ENCODE measurements around the gene ADH4. TPM values are rescaled to one million over a fixed set of nuclear protein-coding genes. Genes with fewer than 3 reads are reported as not detected.

Gene ADH4
- polyA plus RNA-seq, 1 donor (not counting 4 experiments of a cell fraction or from before 2014, with no cell fraction given): not detected

GRCh38 chr4:99180382-99181070, 36.4 kb upstream of the ADH4 start:
- Histone ChIP-seq H3K27ac (ENCODE audit: control insufficient read depth, insufficient read depth, low read length) (no peak overlapping the region), H3K27me3 (ENCODE audit: control insufficient read depth, extremely low read depth, insufficient read depth, low read length) (no peaks in the 10 kb centered on the region), H3K9me3 (ENCODE audit: control insufficient read depth, low read depth, low read length) (no peaks in the 10 kb centered on the region), H3K9me1 (ENCODE audit: control insufficient read depth, extremely low read depth, insufficient read depth, low read length) (no peaks in the 10 kb centered on the region), H3K79me2 (ENCODE audit: control insufficient read depth, insufficient read depth, low read length) (no peaks in the 10 kb centered on the region), H3K4me2 (ENCODE audit: control insufficient read depth, extremely low read depth, insufficient read depth, low read depth, low read length) (no peak overlapping the region), H3K9ac (ENCODE audit: control insufficient read depth, extremely low read depth, insufficient read depth, low read length) (no peak overlapping the region), H4K20me1 (ENCODE audit: control insufficient read depth, extremely low read depth, insufficient read depth, low read length) (no peaks in the 10 kb centered on the region), H3K4me1 (ENCODE audit: control insufficient read depth, extremely low read depth, insufficient read depth, low read length) (peaks cover 4% of the 10 kb centered on the region), H2AFZ (ENCODE audit: control insufficient read depth, low read length) (no peak overlapping the region), H3K36me3 (ENCODE audit: control insufficient read depth in 2 of 2, extremely low read depth in 1 of 2, insufficient read depth in 2 of 2, low read length in 2 of 2) (no peaks in the 10 kb centered on the region), H3K4me3 (ENCODE audit: control insufficient read depth in 2 of 3, extremely low read depth in 1 of 3, insufficient read depth in 2 of 3, low read depth in 1 of 3, low read length in 3 of 3) (no peak overlapping the region)
- FAIRE-seq (peak; percentile 82), DNase-seq (ENCODE audit: low read depth, low spot score) (peak; percentile 9)
- dilution Hi-C loops (cut with MboI; ENCODE audit: extremely low pct_ligation_motif_present, low sequenced_read_pairs): no loop called here
- TF ChIP-seq EZH2 (IDR thresholded peaks at IDR 0.05; ENCODE audit: low read length) (no peak), CTCF (optimal IDR thresholded peaks at IDR 0.05 in 1 of 3, IDR thresholded peaks at IDR 0.05 in 1 of 3, conservative IDR thresholded peaks at IDR 0.05 in 1 of 3; ENCODE audit: extremely low read depth in 1 of 3, insufficient read depth in 2 of 3, low read length in 3 of 3) (no peak)

GRCh38 chr4:99179626-99180025, 35.5 kb upstream of the ADH4 start:
- no peak overlapping the region for H2AFZ ChIP-seq (ENCODE audit: control insufficient read depth, low read length)
- no peak overlapping the region for H3K27ac ChIP-seq (ENCODE audit: control insufficient read depth, insufficient read depth, low read length)
- DNase-seq (ENCODE audit: low read depth, low spot score) (no peak), FAIRE-seq (no peak)
- no peaks in the 10 kb centered on the region for H3K27me3 ChIP-seq (ENCODE audit: control insufficient read depth, extremely low read depth, insufficient read depth, low read length)
- no peaks in the 10 kb centered on the region for H3K9me3 ChIP-seq (ENCODE audit: control insufficient read depth, low read depth, low read length)
- no peaks in the 10 kb centered on the region for H3K36me3 ChIP-seq (ENCODE audit: control insufficient read depth in 2 of 2, extremely low read depth in 1 of 2, insufficient read depth in 2 of 2, low read length in 2 of 2)
- H3K79me2 ChIP-seq (ENCODE audit: control insufficient read depth, insufficient read depth, low read length): no peaks in the 10 kb centered on the region
- H3K4me3 ChIP-seq (ENCODE audit: control insufficient read depth in 2 of 3, extremely low read depth in 1 of 3, insufficient read depth in 2 of 3, low read depth in 1 of 3, low read length in 3 of 3): no peak overlapping the region
- no peaks in the 10 kb centered on the region for H4K20me1 ChIP-seq (ENCODE audit: control insufficient read depth, extremely low read depth, insufficient read depth, low read length)
- H3K4me2 ChIP-seq (ENCODE audit: control insufficient read depth, extremely low read depth, insufficient read depth, low read depth, low read length): no peak overlapping the region
- H3K9me1 ChIP-seq (ENCODE audit: control insufficient read depth, extremely low read depth, insufficient read depth, low read length): no peaks in the 10 kb centered on the region
- dilution Hi-C loops (cut with MboI; ENCODE audit: extremely low pct_ligation_motif_present, low sequenced_read_pairs): no loop called here
- peaks cover 4% of the 10 kb centered on the region for H3K4me1 ChIP-seq (ENCODE audit: control insufficient read depth, extremely low read depth, insufficient read depth, low read length)
- no peak for TF ChIP-seq CTCF (optimal IDR thresholded peaks at IDR 0.05 in 1 of 3, IDR thresholded peaks at IDR 0.05 in 1 of 3, conservative IDR thresholded peaks at IDR 0.05 in 1 of 3; ENCODE audit: extremely low read depth in 1 of 3, insufficient read depth in 2 of 3, low read length in 3 of 3)
- H3K9ac ChIP-seq (ENCODE audit: control insufficient read depth, extremely low read depth, insufficient read depth, low read length): no peak overlapping the region
